HCT116 (cell line): ENCODE data around the gene SPSB4. TPM values are rescaled to one million over a fixed set of nuclear protein-coding genes. Genes with fewer than 3 reads are reported as not detected.

Experiments used
- ATAC-seq: fragments of 200-7000 bp; cut with Tn5 transposase; 2 replicates; pipeline ENCODE4 v1.9.1; 2020; ENCODE audit warnings: mild to moderate bottlenecking, moderate library complexity
- BruUV-seq: library from RNA; stranded (reverse); fragments of 400-500 nt; replicated peaks from 2 replicates; lab custom pipeline; 2021; lab: Mats Ljungman, UMichigan
- CTCF ChIA-PET: fragments of 300-600 bp; sonication (Branson Sonifier 250); formaldehyde crosslinking; loops from one replicate; lab custom pipeline; 2021; ENCODE audit warnings: antibody characterized with exemption; lab: Charles Lee
- POLR2A ChIA-PET: fragments of 300-600, 350-600 bp; sonication (Branson Sonifier 250); formaldehyde crosslinking; loops from one replicate; lab custom pipeline; 2021; ENCODE audit warnings: antibody characterized with exemption; lab: Charles Lee
- RAD21 ChIA-PET, 2 experiments: fragments of 300-600 bp; sonication (Branson Sonifier 250); formaldehyde crosslinking; loops; one replicate each; lab custom pipeline; 2023; ENCODE audit warnings: low total read pairs in 2 of 2; ENCODE audit not compliant: uncharacterized antibody in 2 of 2, unreplicated experiment in 2 of 2, low non-redundant PET in 1 of 2; lab: Charles Lee
- DNase-seq: peaks from one replicate; pipeline ENCODE4 v3.0.0-alpha.2; 2010; ENCODE audit warnings: low read depth, low spot score
- H2AFZ ChIP-seq: fragments of 200-600 bp; shearing (Covaris generic), sonication (generic); 2 replicates; pipeline ENCODE4 v1.6.1; 2017; ENCODE audit warnings: low read depth, mixed run types, mixed read lengths, antibody characterized with exemption, low read length; ENCODE audit not compliant: poor library complexity, severe bottlenecking
- H3K27ac ChIP-seq: 2 replicates; pipeline ENCODE4 v1.5.1; 2012; ENCODE audit warnings: low read depth, low read length
- H3K27me3 ChIP-seq: fragments of 200-600 bp; sonication (generic); 2 replicates; pipeline ENCODE4 v1.6.1; 2016; ENCODE audit warnings: mixed run types, low read length, mixed read lengths; ENCODE audit not compliant: insufficient read depth
- H3K36me3 ChIP-seq, 2 experiments: fragments of 200-500 bp in 1 of 2; fragments of 200-600 bp in 1 of 2; sonication (Bioruptor generic) in 1 of 2; sonication (generic) in 1 of 2; 2 replicates each; pipeline versions ENCODE4 v1.5.1 to v1.6.1; 2014 to 2016; ENCODE audit warnings: low read length in 2 of 2, inconsistent platforms in 1 of 2, mixed read lengths in 1 of 2, mixed run types in 1 of 2; ENCODE audit not compliant: insufficient read depth in 2 of 2, control insufficient read depth in 1 of 2
- H3K4me1 ChIP-seq, 2 experiments: fragments of 200-600 bp in 1 of 2; sonication (generic) in 1 of 2; 2 replicates each; pipeline versions ENCODE4 v1.5.1 to v1.6.1; 2012 to 2017; ENCODE audit warnings: low read length in 2 of 2, inconsistent platforms in 1 of 2, mild to moderate bottlenecking in 1 of 2, mixed read lengths in 1 of 2, mixed run types in 1 of 2, moderate library complexity in 1 of 2; ENCODE audit not compliant: insufficient read depth in 2 of 2, control insufficient read depth in 1 of 2
- H3K4me2 ChIP-seq: fragments of 200-600 bp; sonication (generic); 2 replicates; pipeline ENCODE4 v1.6.1; 2017; ENCODE audit warnings: mixed run types, low read length, mixed read lengths
- H3K4me3 ChIP-seq, 2 experiments: fragments of 200-600 bp in 1 of 2; sonication (generic) in 1 of 2; replicated peaks in 1 of 2; 2 replicates each; pipeline ENCODE4 v1.5.1; 2011 to 2016; ENCODE audit warnings: low read length in 2 of 2, control low read depth in 1 of 2, low read depth in 1 of 2, mild to moderate bottlenecking in 1 of 2, mixed read lengths in 1 of 2, mixed run types in 1 of 2
- H3K79me2 ChIP-seq: fragments of 200-600 bp; sonication (generic); 2 replicates; pipeline ENCODE4 v1.6.1; 2017; ENCODE audit warnings: mild to moderate bottlenecking, mixed run types, low read length, moderate library complexity, mixed read lengths; ENCODE audit not compliant: insufficient read depth
- H3K9ac ChIP-seq: fragments of 200-600 bp; sonication (generic); 2 replicates; pipeline ENCODE4 v1.6.1; 2016; ENCODE audit warnings: low read length, mixed read lengths
- H3K9me2 ChIP-seq: fragments of 200-600 bp; sonication (generic), shearing (Covaris generic); 2 replicates; pipeline ENCODE4 v1.6.1; 2017; ENCODE audit warnings: mixed run types, mild to moderate bottlenecking, moderate library complexity; ENCODE audit not compliant: insufficient read depth
- H3K9me3 ChIP-seq, 2 experiments: fragments of 200-500 bp in 1 of 2; fragments of 200-600 bp in 1 of 2; sonication (Bioruptor generic) in 1 of 2; sonication (generic) in 1 of 2; 2 replicates each; pipeline ENCODE4 v1.6.1; 2014 to 2017; ENCODE audit warnings: low read length in 2 of 2, mixed read lengths in 2 of 2, inconsistent platforms in 1 of 2, low read depth in 1 of 2, mild to moderate bottlenecking in 1 of 2, mixed run types in 1 of 2, moderate library complexity in 1 of 2; ENCODE audit not compliant: control insufficient read depth in 1 of 2, insufficient read depth in 1 of 2
- H4K20me1 ChIP-seq: fragments of 200-600 bp; sonication (generic), shearing (Covaris generic); 2 replicates; pipeline ENCODE4 v1.6.1; 2017; ENCODE audit warnings: mixed run types, mild to moderate bottlenecking, moderate library complexity; ENCODE audit not compliant: insufficient read depth
- ATF3 ChIP-seq: IDR thresholded peaks from 2 replicates; pipeline ENCODE4 v1.6.1; 2012
- CBX3 ChIP-seq: IDR thresholded peaks from 2 replicates; pipeline ENCODE4 v1.6.1; 2012; ENCODE audit warnings: low read depth
- EGR1 ChIP-seq: IDR thresholded peaks from 2 replicates; pipeline ENCODE4 v1.6.1; 2012; ENCODE audit warnings: low read depth
- ELF1 ChIP-seq: IDR thresholded peaks from 2 replicates; pipeline ENCODE4 v1.6.1; 2012; ENCODE audit warnings: low read depth, borderline replicate concordance
- EZH2 ChIP-seq: fragments of 200-600 bp; sonication (generic); IDR thresholded peaks from 2 replicates; pipeline ENCODE4 v1.6.1; 2017; ENCODE audit warnings: antibody characterized with exemption, mixed run types
- EZH2phosphoT487 ChIP-seq: fragments of 200-600 bp; IDR thresholded peaks from 2 replicates; pipeline ENCODE4 v1.6.1; 2018; ENCODE audit warnings: antibody characterized with exemption, borderline replicate concordance
- FOSL1 ChIP-seq: IDR thresholded peaks from 2 replicates; pipeline ENCODE4 v1.6.1; 2012; ENCODE audit warnings: low read depth
- JUND ChIP-seq: IDR thresholded peaks from 2 replicates; pipeline ENCODE4 v1.6.1; 2012
- POLR2A ChIP-seq: IDR thresholded peaks from 2 replicates; pipeline ENCODE4 v1.7.0; 2011; ENCODE audit warnings: borderline replicate concordance; ENCODE audit not compliant: insufficient read depth, insufficient read length; ENCODE audit errors: extremely low read depth
- POLR2AphosphoS5 ChIP-seq: IDR thresholded peaks from 2 replicates; pipeline ENCODE4 v1.6.1; 2011; ENCODE audit warnings: mild to moderate bottlenecking, low read depth, low read length, moderate library complexity
- RAD21 ChIP-seq: IDR thresholded peaks from 2 replicates; pipeline ENCODE4 v1.6.1; 2012; ENCODE audit warnings: low read depth, mild to moderate bottlenecking
- REST ChIP-seq: IDR thresholded peaks from 2 replicates; pipeline ENCODE4 v1.6.1; 2012; ENCODE audit warnings: low read depth
- SIN3A ChIP-seq: IDR thresholded peaks from 2 replicates; pipeline ENCODE4 v1.6.1; 2012; ENCODE audit warnings: low read depth
- SP1 ChIP-seq: IDR thresholded peaks from 2 replicates; pipeline ENCODE4 v1.6.1; 2012; ENCODE audit warnings: low read depth
- SRF ChIP-seq: IDR thresholded peaks from 2 replicates; pipeline ENCODE4 v1.6.1; 2012; ENCODE audit warnings: low read depth
- TCF7L2 ChIP-seq: IDR thresholded peaks from 2 replicates; pipeline ENCODE4 v1.7.0; 2011; ENCODE audit warnings: borderline replicate concordance, inconsistent platforms; ENCODE audit not compliant: insufficient read depth, insufficient read length; ENCODE audit errors: extremely low read depth
- ZNF274 ChIP-seq: fragments of 200-500 bp; sonication (Bioruptor generic); IDR thresholded peaks from 2 replicates; pipeline ENCODE4 v1.6.1; 2014; ENCODE audit warnings: mild to moderate bottlenecking, low read depth, low read length, inconsistent platforms
- intact Hi-C: fragments of 100-400 bp; cut with micrococcal nuclease; formaldehyde crosslinking; loops from 2 replicates; pipeline ENCODE4 v1.10.0; 2022
- total RNA-seq: library from RNA; stranded (reverse); gene quantifications from one replicate; pipeline ENCODE4 v1.2.1, GENCODE V29; 2021; ENCODE audit not compliant: unreplicated experiment
- TF ChIP-seq, protein P1 (sequence below): IDR thresholded peaks from 2 replicates; pipeline ENCODE4 v1.6.1; 2012

SPSB4 gene
- total RNA-seq, 1 experiment from 2014 or later = 0.57 TPM

- no peak for TF ChIP-seq SRF
- TF ChIP-seq SIN3A = no peak
- no peak for TF ChIP-seq EGR1
- no peak for TF ChIP-seq POLR2AphosphoS5
- TF ChIP-seq CBX3 = no peak
- TF ChIP-seq TCF7L2 = no peak
- no peak for TF ChIP-seq JUND
- TF ChIP-seq EZH2phosphoT487 = no peak
- TF ChIP-seq ZNF274 = no peak
These were observed 58.6 kb downstream of the SPSB4 start (continued) for GRCh38 chr3:141109751-141110150.

GRCh38 chr3:141110322-141110721 is 59.2 kb downstream of the SPSB4 start:
- no peaks in the 10 kb centered on the region for H4K20me1 ChIP-seq
- DNase-seq = no peak
- CTCF ChIA-PET = no interaction called here
- no TSS peak for BruUV-seq
- no peak overlapping the region for H3K9ac ChIP-seq
- RAD21 ChIA-PET = no interaction called here
- no peaks in the 10 kb centered on the region for H3K9me2 ChIP-seq
- H3K9me3 ChIP-seq = peaks cover 0 to 3% of the 10 kb centered on the region in 2 experiments; a peak in 1 of 4 replicates
- no peak overlapping the region for H3K4me2 ChIP-seq
- H3K27ac ChIP-seq = no peak overlapping the region
- H2AFZ ChIP-seq = no peak overlapping the region
- no peaks in the 10 kb centered on the region for H3K27me3 ChIP-seq
- POLR2A ChIA-PET = no interaction called here
- ATAC-seq = no peak
- TF ChIP-seq POLR2AphosphoS5 (no peak), SP1 (no peak), EZH2 (no peak), JUND (no peak), EZH2phosphoT487 (no peak), EGR1 (no peak), POLR2A (no peak), RAD21 (no peak), ELF1 (no peak), ATF3 (no peak), REST (no peak), FOSL1 (no peak), CBX3 (no peak)
- TF ChIP-seq, protein P1, sequence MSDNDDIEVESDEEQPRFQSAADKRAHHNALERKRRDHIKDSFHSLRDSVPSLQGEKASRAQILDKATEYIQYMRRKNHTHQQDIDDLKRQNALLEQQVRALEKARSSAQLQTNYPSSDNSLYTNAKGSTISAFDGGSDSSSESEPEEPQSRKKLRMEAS = no peak
- no peaks in the 10 kb centered on the region for H3K4me1 ChIP-seq
- intact Hi-C loops = no loop called here
- no peaks in the 10 kb centered on the region for H3K79me2 ChIP-seq
- no peaks in the 10 kb centered on the region for H3K36me3 ChIP-seq
- H3K4me3 ChIP-seq = no peak overlapping the region
